SK-N-DZ (cell line): ENCODE measurements around the gene DCHS2.

Experiments used
- DNase-seq: peaks from one replicate; pipeline ENCODE4 v3.0.0-alpha.2; 2015; ENCODE audit warnings: low spot score

DCHS2 gene

GRCh38 chr4:154317201-154317999 is 174.2 kb downstream of the DCHS2 start:
- DNase-seq = no peak

- no peak for DNase-seq
Observed at GRCh38 chr4:154315741-154316140, 175.9 kb downstream of the DCHS2 start.

- DNase-seq = no peak
Observed at GRCh38 chr4:154314248-154314647, 177.4 kb downstream of the DCHS2 start.

- no peak for DNase-seq
Observed at GRCh38 chr4:154313004-154313585, 178.5 kb downstream of the DCHS2 start.

GRCh38 chr4:154312246-154312645 is 179.4 kb downstream of the DCHS2 start:
- no peak for DNase-seq

DNA sequence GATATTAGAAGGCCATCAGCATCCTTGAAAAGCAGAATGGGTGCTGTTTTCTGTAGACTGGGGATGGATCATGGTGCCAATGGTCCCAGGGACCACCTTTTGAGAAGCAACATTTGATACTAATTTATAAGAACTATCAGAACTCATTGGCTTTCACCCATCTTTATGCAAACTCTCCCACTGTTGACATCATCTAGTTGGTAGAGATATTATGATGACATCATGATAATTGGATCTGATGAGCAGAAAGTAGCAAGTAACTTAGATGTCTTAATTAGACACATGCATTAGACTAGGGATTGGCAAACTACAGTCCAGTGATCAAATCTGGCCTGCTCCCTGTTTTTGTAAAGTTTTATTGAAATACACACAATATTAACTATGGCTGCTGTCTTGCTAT is 181.0 kb downstream of the DCHS2 start:
- DNase-seq = no peak

- no peak for DNase-seq
Observed at GRCh38 chr4:154308207-154308606, 183.4 kb downstream of the DCHS2 start.

DNA sequence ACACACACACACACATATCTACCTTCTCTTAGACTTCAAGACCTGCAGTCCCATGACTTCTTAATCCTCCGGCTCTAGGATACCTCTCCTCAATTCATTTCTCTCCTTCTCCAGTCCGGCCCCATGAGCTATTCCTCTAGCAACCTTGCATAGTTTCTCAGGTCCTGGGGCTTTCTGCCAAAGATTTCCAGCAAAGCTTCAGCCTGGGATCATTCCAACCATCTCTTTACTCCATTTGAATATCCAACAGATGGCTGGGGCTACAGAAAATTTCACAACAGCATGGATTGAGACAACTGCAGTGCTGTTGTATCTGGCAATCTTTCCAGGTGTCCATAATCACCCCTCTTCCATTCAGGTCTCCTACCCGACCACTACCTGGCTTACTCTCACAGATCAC is 184.1 kb downstream of the DCHS2 start:
- DNase-seq = no peak

GRCh38 chr4:154305616-154306015 is 186.0 kb downstream of the DCHS2 start:
- no peak for DNase-seq

DNA sequence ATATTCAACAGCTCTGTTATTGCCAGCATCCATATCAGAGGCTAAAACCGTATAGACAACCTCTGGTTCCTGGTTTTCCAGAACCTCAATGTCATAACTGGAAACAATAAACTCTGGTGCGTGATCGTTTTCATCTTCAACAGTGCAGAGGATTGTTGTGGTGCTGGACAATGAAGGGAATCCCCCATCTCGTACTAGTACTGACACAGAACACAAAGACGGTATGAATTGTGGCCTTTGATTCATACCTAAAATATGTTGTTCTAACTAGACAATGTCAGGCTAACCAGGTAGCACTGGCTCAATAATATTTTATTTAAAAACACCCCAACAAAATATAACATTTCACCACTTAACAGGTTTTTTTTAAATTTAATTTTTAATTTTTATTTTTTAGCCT is 186.9 kb downstream of the DCHS2 start:
- no peak for DNase-seq

GRCh38 chr4:154294652-154295350 is 196.8 kb downstream of the DCHS2 start:
- no peak for DNase-seq

DNA sequence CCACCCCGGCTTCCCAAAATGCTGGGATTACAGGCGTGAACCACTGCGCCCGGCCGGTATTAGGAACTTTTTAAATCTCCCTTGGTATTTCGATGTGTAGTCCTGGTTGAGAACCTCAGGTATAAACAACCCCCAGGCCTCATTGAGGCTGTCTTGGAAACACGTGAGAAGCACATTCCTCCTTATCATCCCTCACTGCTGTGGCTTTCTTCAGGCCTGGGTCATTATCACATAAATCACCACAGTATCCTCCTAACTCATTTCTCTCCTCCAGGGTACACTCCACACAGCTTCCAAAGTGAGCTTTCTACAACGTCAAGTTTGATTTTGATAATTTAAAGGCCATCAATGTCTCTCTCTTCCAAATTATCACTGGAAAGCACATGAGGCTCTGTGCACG is 198.2 kb downstream of the DCHS2 start:
- DNase-seq = no peak

- no peak for DNase-seq
Observed at GRCh38 chr4:154292589-154292988, 199.0 kb downstream of the DCHS2 start.

DNA sequence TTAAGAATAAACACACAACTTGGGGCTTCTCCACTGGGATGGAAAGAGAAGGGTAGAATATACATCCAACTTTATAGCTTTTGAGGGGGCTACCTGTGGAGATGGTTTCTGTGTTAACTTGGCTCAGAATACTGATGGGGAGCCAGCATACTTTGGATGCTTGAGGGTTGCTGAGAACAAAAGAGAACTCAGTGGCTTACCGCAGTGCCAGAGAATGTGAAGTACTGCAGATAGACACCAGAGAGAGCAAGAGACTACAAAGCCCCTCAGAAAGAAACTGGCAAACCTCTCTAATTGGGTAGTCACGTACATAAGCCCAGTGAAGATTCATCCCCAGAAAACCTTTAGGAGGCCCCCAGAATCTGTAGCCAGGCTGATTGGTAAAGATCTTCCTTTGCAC is 214.4 kb downstream of the DCHS2 start:
- no peak for DNase-seq

DNA sequence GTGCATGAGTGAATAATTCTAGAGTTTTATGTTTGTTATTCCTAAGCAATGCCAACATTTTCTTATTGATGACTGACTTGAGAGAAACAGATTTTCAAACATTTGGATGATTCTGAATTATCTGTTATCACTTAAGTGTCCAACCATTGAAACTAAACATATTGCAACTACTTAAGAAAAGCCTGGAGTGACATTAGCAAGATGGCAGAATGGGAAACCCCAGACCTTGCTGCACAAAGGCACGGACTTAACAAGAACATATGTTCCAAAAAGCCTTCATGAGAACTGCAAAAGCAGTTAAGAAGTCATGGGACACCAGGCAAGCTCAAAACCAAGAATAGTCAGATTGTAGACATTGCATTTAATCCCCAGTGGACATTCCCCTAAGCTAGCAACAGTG is 215.1 kb downstream of the DCHS2 start:
- DNase-seq = no peak

DNA sequence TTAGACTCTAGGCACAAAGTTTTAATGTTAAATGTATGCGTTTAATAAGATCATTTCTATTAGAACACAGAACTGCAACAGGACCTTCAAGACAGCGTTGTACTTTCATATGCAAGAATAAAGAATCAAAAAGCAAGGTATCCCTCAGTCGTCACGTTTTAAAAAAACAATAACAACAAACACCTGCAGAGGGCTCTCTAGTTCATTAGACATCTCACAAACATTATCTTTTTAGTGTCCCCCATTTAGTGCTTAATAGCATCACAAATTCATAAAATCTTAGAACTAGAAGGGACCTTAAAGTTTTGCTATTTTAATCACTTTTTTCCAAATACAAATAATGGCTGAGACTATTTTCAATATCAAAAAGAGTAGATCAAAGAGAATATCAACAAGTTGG is 236.6 kb downstream of the DCHS2 start:
- no peak for DNase-seq

DNA sequence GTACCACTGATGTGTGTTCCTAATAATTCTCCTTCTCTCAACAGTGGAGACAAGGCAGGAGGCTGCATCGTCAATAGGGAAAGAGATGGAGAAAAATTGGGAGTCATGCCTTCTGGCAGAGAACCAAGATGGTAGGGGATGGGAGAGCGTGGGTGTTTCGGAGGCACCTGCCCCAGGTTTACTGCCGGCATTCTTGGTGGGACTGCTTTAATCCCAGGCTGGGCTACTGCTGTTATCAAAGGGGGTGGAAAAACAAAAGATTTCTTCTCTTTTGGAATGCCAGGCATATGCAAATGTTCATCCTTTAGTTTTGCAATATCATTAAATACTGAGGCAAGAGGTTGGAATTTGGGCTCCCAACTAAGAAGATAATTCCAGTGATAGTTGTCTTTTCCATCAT is 257.0 kb downstream of the DCHS2 start:
- DNase-seq = no peak

DNA sequence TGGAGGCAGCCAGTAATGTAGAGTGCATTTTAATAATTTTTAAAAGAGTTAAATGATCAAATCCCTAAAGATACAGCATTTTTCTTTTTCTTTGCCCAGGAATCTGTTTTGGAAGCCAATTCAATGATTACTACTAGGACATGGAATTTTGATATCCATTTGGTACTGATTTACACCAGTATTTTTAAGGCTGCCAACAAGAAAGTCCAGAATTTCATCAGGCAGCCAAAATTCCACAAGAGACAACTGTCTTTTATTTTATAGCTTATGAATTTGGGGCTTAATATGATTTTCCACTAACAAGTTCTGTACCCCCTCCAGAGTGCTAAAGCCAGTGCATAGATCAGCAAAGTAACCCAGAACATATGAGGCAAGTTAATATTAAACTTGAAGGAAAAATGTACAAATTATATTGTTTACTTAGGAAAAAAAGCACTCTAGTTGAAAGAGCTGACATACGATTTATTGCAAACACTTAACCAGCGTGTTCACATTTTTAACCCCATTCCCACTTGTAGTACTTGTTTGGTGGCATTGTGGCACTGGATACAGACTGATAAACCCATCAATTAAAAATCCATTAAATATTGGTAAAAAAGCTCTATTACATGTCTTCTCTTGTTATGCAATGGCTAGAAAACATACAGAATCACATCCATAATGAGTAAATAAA is 259.7 kb downstream of the DCHS2 start:
- no peak for DNase-seq

- DNase-seq = no peak
Observed at GRCh38 chr4:154230723-154231122, 260.9 kb downstream of the DCHS2 start.

DNA sequence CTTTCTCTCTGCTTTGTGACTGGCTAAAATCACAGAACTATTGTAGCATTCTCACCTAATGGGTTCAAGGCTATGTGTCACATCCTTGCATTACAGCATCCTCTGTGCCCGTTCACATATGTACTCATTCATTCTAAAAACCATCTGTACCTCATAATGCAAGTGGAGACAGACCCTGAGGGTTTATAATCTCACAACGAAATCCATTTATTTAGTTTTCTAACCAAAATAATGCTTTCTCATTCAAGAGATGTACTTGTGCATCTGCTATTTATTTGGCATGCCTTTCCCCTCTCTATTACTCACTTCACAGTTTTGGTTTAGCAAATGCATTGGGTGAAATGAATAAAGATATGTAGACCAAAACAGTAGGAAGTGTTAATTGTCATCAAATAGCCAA is 261.5 kb downstream of the DCHS2 start:
- DNase-seq = no peak

- DNase-seq = no peak
Observed at GRCh38 chr4:154222875-154223274, 268.7 kb downstream of the DCHS2 start.

- DNase-seq = no peak
Observed at GRCh38 chr4:154218051-154218450, 273.5 kb downstream of the DCHS2 start.
